PFSK-1 (cell line): ENCODE data around the gene AVPR1B.

Experiments used
- FOXP2 ChIP-seq: optimal IDR thresholded peaks from 2 replicates; pipeline ENCODE3; 2011; ENCODE audit warnings: borderline replicate concordance, control low read depth, inconsistent platforms; ENCODE audit not compliant: insufficient read depth; ENCODE audit errors: extremely low read length, extremely low read depth
- POLR2AphosphoS5 ChIP-seq: IDR thresholded peaks from 2 replicates; pipeline ENCODE4 v1.6.1; 2012; ENCODE audit warnings: low read depth, mild to moderate bottlenecking, control low read depth, low read length, moderate library complexity
- SIN3A ChIP-seq: IDR thresholded peaks from 2 replicates; pipeline ENCODE4 v1.6.1; 2012; ENCODE audit warnings: mild to moderate bottlenecking, low read length, moderate library complexity, borderline replicate concordance; ENCODE audit not compliant: insufficient read depth
- TAF1 ChIP-seq: IDR thresholded peaks from 2 replicates; pipeline ENCODE4 v1.6.1; 2012; ENCODE audit warnings: low read length, control low read depth, borderline replicate concordance; ENCODE audit not compliant: insufficient read depth
- TF ChIP-seq, protein P1 (sequence below), 2 experiments: IDR thresholded peaks; 2 replicates each; pipeline versions ENCODE4 v1.6.1 to v1.8.0; 2011 to 2012; ENCODE audit warnings: low read depth in 2 of 2, low read length in 2 of 2, control low read depth in 1 of 2, inconsistent platforms in 1 of 2, mild to moderate bottlenecking in 1 of 2, moderate library complexity in 1 of 2; ENCODE audit not compliant: insufficient read depth in 1 of 2

Gene AVPR1B

DNA sequence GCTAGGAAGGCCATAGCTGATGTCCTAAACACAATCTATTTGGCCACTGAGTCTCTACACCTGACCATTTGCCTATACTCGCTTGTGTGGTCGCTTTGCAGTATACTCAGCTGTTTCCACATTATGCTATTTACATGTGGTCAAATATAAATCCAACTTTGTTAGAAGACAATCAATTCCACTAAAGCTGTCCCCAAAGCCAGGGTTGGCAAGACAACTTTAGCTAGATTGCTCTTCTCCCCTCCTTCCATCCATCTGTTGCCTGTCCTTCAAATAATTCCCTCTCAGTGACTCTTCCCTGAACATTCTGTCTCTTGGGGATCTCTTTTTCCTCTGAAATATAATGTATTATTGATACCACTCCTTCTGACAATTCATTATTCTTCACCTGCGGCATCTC lies 30.1 kb downstream of the AVPR1B start:
- no peak for TF ChIP-seq SIN3A
- no peak for TF ChIP-seq POLR2AphosphoS5
- TF ChIP-seq FOXP2, result no peak
- no peak for TF ChIP-seq TAF1
- TF ChIP-seq, protein P1, sequence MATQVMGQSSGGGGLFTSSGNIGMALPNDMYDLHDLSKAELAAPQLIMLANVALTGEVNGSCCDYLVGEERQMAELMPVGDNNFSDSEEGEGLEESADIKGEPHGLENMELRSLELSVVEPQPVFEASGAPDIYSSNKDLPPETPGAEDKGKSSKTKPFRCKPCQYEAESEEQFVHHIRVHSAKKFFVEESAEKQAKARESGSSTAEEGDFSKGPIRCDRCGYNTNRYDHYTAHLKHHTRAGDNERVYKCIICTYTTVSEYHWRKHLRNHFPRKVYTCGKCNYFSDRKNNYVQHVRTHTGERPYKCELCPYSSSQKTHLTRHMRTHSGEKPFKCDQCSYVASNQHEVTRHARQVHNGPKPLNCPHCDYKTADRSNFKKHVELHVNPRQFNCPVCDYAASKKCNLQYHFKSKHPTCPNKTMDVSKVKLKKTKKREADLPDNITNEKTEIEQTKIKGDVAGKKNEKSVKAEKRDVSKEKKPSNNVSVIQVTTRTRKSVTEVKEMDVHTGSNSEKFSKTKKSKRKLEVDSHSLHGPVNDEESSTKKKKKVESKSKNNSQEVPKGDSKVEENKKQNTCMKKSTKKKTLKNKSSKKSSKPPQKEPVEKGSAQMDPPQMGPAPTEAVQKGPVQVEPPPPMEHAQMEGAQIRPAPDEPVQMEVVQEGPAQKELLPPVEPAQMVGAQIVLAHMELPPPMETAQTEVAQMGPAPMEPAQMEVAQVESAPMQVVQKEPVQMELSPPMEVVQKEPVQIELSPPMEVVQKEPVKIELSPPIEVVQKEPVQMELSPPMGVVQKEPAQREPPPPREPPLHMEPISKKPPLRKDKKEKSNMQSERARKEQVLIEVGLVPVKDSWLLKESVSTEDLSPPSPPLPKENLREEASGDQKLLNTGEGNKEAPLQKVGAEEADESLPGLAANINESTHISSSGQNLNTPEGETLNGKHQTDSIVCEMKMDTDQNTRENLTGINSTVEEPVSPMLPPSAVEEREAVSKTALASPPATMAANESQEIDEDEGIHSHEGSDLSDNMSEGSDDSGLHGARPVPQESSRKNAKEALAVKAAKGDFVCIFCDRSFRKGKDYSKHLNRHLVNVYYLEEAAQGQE (IDR thresholded peaks at IDR 0.05; ENCODE audit: insufficient read depth in 1 of 2, low read depth in 2 of 2, low read length in 2 of 2), result no peak

DNA sequence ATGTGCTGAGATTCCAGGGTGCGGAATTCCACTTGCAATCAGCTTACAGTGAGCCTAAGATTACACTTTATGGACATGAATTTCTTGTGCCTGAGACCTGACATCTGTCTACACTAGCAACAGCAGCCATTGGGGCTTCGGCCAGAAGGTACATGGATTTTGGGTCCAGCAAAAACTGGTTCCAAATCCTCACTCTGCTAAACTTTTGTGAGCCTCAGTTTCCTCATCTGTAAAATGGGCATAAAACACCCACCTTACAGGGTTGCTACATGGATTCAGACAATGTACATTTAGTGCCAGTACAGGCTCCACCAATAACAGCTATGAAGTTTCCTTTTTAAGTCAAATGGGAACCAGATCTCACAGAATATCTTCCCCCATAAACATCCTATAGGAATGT lies 33.4 kb downstream of the AVPR1B start:
- TF ChIP-seq TAF1 (no peak), SIN3A (no peak), POLR2AphosphoS5 (no peak), FOXP2 (no peak)
- TF ChIP-seq, protein P1 (IDR thresholded peaks at IDR 0.05; ENCODE audit: insufficient read depth in 1 of 2, low read depth in 2 of 2, low read length in 2 of 2), result no peak

DNA sequence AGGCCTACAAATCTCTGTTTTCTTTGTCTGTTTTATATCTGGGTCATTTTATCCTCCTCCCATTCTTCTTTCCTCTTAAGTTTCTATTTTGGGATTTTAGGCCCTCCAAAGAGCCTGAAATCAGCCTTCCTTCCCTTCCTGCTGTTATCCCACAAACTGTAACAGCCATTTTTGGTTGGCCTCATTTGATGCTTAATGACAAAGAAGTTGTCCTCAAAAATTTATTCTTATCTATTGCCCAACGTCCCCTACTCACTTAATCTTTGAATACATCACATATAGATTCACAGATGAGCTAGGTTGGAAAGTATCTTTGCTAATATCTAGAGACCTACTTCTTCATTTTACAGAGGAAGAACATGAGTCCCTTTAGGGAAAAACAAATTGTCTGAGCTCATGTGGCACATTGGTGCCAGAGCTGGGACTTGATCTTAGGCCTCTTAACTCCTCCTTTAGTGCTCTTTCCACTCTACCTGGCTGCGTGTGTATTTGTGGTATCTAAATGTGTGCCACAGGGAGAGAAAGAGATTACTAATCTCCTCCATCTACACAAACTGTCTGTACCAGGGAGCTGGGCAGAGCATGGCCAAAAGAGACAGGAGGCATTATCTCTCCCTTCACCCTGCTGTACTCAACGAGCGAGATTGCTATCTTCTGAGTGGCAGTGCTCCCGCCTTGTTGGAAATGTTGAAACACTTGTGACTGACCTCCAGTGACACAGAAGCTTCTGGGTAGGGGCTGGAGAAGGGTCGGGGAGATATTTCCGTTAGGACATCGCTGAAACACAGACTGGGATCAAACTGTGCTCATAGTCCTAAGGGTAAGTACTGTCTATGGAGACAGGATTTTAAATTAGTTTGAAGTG lies 34.1 kb downstream of the AVPR1B start:
- TF ChIP-seq FOXP2 (no peak), TAF1 (no peak)

DNA sequence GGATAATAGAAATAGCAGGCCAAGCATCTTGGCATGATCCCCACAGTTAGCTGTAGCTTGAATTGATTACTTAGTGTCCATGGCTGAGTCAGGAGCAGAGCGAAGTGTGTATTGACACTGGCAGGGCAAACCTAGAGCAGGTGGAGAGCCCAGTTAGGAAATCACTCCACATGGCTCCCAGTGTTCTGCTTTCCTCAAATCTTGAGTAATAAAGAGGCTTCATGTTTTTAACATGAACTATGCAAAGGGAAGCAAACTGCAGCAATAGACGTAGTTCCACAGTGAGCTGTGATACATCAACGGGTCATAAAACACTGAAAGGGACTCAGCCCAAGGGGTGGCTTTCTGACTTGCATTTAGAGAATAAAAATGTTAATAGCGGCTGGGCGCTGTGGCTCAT lies 35.3 kb downstream of the AVPR1B start:
- TF ChIP-seq TAF1 (no peak), POLR2AphosphoS5 (no peak), SIN3A (no peak), FOXP2 (no peak)
- TF ChIP-seq, protein P1 (IDR thresholded peaks at IDR 0.05; ENCODE audit: insufficient read depth in 1 of 2, low read depth in 2 of 2, low read length in 2 of 2), result no peak

DNA sequence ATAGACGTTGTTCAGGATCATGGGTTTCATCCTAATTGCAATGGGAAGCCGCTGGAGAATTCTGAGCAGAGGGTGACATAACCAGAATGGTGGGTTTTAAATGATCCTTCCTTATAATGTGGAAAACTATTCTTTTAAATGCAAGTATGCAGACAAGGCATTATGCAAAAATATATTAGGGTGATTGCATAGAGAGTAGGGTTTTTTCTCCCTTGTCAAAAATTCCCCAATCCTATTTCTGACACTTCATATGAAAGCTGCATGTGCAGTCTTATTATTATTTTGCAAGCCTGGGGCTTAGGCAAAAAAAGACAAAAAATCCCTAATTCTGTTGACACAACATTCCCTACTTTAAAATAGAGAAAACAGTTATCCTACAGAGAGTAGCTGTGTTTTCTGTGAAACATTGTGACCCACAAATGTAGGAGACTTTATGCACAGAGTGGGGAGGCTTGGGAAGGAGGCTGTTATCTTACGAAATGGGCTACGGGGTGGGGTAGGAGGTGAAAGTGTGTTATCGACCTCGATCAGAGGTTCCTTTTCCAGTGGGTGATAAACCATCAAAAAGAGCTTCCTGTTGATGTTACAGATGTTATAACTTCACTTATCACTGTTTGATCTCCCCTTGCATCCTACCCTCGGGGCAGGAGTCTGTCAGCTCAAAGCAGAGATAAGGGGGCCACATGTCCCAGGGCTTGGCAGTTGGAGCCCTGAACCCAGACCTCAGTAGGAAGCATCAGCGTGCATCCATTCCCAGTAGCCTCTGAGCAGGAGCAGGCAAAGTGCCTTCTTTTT lies 37.0 kb downstream of the AVPR1B start:
- TF ChIP-seq, protein P1 (IDR thresholded peaks at IDR 0.05; ENCODE audit: insufficient read depth in 1 of 2, low read depth in 2 of 2, low read length in 2 of 2), result no peak
- TF ChIP-seq SIN3A (no peak), POLR2AphosphoS5 (no peak), FOXP2 (no peak), TAF1 (no peak)
